ENCODE measurements around the gene CLIC4. TPM values are rescaled to one million over a fixed set of nuclear protein-coding genes. Genes with fewer than 3 reads are reported as not detected.

Gene CLIC4
- total RNA-seq, 1 experiment from 2014 or later: 230 TPM

DNA sequence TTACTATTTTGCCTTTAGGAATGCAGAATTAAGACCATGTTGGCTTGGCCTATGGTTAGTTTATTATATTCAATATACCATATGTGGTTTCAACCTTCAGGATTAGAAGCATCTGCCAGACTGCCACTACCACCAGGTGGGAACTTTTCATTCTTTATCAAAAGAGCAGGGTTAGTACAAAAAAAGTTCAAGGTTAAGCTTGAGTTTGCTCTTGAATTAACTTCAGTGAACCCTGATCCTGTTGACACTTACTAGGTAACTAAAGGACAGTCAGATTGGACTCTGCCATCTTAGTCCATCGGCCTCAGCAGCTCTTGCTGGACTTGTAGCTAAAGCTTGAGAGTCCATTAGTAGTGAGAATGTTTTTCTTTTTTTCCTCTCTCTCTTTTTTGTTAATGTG is 22.1 kb downstream of the CLIC4 start:
- WGBS (ENCODE audit: extremely low coverage, insufficient read length, low lambda C conversion rate): no CpG with 5 or more reads among the region's 1 CpG

More for the DNA sequence above, 22.1 kb downstream of the CLIC4 start:
- no peak overlapping the region for H4K5ac ChIP-seq (ENCODE audit: insufficient read length, low read depth, low read length)
- no peaks in the 10 kb centered on the region for H3K23me2 ChIP-seq (ENCODE audit: insufficient read length, low read depth, low read length, poor library complexity, severe bottlenecking)
- no peak overlapping the region for H3K23ac ChIP-seq (ENCODE audit: insufficient read length, low read depth, low read length)
- TF ChIP-seq CTCF (conservative IDR thresholded peaks at IDR 0.05): no peak
- H3K18ac ChIP-seq (ENCODE audit: insufficient read length, low read depth, low read length): no peak overlapping the region
- no peak overlapping the region for H3K56ac ChIP-seq (ENCODE audit: insufficient read length, low read depth, low read length)
- H3K27me3 ChIP-seq (ENCODE audit: insufficient read depth, low read length): no peaks in the 10 kb centered on the region
- peaks cover 0 to 3% (median 0%) of the 10 kb centered on the region in 3 experiments; a peak in 1 of 7 replicates for H3K36me3 Mint-ChIP-seq (ENCODE audit: insufficient read depth in 1 of 3, low read depth in 3 of 3)
- H2BK12ac ChIP-seq (ENCODE audit: insufficient read length, low read depth, low read length): no peak overlapping the region
- H3K27me3 Mint-ChIP-seq (ENCODE audit: low read depth): no peaks in the 10 kb centered on the region
- H3K4ac ChIP-seq (ENCODE audit: low read depth, low read length): no peak overlapping the region
- H3K4me1 ChIP-seq (ENCODE audit: insufficient read depth, low read length): no peaks in the 10 kb centered on the region
- no peak overlapping the region for H3K27ac ChIP-seq (ENCODE audit: insufficient read length, low read depth, low read length)
- no peak overlapping the region for H3T11ph ChIP-seq (ENCODE audit: low read length)
- no peak overlapping the region for H2BK15ac ChIP-seq (ENCODE audit: low read depth, low read length)
- H2BK20ac ChIP-seq (ENCODE audit: low read depth, low read length, poor library complexity, severe bottlenecking): no peak overlapping the region
- H3K4me2 ChIP-seq (ENCODE audit: insufficient read depth, insufficient read length, low read length): no peak overlapping the region
- H3K79me2 ChIP-seq (ENCODE audit: insufficient read depth, low read length): peaks cover 37% of the 10 kb centered on the region
- H3K4me3 Mint-ChIP-seq: no peak overlapping the region
- H3K14ac ChIP-seq (ENCODE audit: insufficient read depth, low read length): no peak overlapping the region
- no peak for DNase-seq
- H3K4me1 Mint-ChIP-seq: peaks cover 13 to 17% of the 10 kb centered on the region in 2 experiments
- H3K9ac ChIP-seq (ENCODE audit: extremely low read depth, insufficient read length, low read length): no peak overlapping the region
- no peak overlapping the region for H4K91ac ChIP-seq (ENCODE audit: insufficient read length, low read depth, low read length)
- H3K79me1 ChIP-seq (ENCODE audit: insufficient read depth, low read depth, low read length, poor library complexity, severe bottlenecking): peaks cover 3% of the 10 kb centered on the region
- H2BK120ac ChIP-seq (ENCODE audit: low read depth, low read length, poor library complexity, severe bottlenecking): no peak overlapping the region
- no peak overlapping the region for H2AFZ ChIP-seq (ENCODE audit: low read length)
- no peaks in the 10 kb centered on the region for H3K9me3 ChIP-seq (ENCODE audit: control insufficient read depth, low read depth, low read length)
- no peak overlapping the region for H2BK5ac ChIP-seq (ENCODE audit: insufficient read length, low read length)
- no peak overlapping the region for H3K27ac Mint-ChIP-seq
- H4K20me1 ChIP-seq (ENCODE audit: control insufficient read depth, insufficient read depth, insufficient read length): no peaks in the 10 kb centered on the region
- no peak overlapping the region for H2AK5ac ChIP-seq (ENCODE audit: insufficient read length, low read length)
- H4K8ac ChIP-seq (replicated peaks; ENCODE audit: insufficient read length, low read depth, low read length): no peak overlapping the region
- H3K9me3 Mint-ChIP-seq: no peaks in the 10 kb centered on the region

Data from H9 (cell line).